DMS79 (cell line): ENCODE measurements around the gene ANKH.
A peak's percentile ranks its signal among the peaks of the same experiment; 100 is the strongest.

Experiments
- DNase-seq: peaks from one replicate; lab custom pipeline; 2025; lab: John Stamatoyannopoulos, UW

Gene ANKH

DNA sequence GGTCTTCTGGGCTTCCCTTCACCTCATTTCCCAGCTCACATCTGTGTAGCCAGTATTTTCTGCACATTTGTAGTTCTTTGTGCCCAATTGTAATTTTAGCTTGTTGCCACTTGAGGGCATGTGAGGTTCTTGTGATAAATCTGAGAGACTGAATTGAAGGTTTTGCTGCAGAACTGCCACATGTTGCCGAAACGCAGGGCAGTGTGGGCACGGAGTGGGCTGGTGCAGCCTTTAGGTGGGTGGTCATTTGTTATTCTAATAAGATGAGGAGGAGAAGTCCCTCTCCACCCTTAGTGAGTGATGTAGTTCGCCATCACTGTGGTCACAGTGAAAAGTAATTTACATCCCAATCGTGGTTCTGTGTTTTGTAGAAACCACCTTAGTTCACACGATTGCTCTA, 185.8 kb downstream of the ANKH start:
- DNase-seq: no peak

DNA sequence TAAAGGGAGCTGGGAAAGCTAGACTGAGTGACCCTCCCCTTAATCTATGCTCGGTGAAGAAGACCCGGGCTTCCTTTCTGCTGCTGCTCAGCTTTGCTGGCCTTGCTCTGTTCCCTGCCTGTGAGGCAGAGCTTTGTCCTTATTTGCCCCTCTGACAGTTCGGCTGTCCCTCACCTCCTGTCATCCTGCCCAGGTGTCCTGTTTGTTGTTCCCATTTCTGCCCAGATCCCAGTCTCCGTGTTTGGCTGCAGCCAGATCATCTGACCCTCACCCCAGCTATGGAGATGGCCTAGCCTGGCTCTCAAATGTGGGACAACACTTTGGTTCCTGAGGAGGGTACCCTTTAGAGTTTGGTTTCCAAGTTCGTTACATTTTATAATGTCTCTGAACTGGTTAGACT, 186.8 kb downstream of the ANKH start:
- no peak for DNase-seq

DNA sequence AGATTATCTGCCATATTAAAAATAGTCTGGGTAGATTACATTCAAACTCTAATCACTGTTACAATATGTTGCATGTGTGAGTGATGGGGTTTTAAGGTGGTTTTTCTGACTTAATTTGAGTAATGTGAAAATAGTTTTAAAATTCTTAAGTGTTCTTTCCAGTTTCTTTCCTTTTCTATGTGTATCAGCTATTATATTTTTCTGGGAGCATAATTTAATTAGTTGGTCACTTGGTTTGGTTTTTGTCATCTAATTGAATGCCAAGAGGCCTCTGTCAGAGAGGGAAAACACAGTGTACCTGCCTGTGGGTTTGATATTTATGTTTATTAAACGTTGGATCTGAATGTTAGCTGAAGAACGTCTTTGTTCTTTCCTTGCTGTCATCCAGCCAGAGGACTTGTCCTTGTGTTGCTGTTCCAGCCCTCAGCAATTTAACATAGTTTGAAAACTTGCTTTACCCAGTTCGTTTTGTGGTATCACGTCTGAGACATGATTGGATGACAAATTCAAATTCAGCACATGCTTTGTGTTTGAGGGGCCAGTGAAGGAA, 187.6 kb downstream of the ANKH start:
- DNase-seq: no peak

- no peak for DNase-seq
Measured at GRCh38 chr5:14681236-14681752, 190.3 kb downstream of the ANKH start.

DNA sequence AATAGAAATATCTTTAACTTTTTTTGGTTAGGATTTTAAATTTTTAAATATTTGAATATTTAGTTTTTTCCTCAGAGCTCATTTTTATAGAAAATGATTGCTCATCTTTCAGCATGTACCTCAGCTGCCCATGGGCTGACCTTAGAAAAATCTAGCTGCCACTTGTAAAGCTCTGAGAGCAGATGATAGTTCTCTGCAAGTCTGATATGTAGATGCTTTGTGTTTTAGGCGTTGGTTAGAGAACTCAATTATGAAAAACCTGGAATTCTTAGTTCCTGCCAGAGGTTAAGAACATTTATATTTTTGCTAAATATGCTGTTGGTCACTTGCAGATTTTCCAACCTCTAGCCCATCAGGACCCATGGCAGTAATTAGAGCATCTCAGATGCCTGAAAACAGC, 192.0 kb downstream of the ANKH start:
- DNase-seq: no peak

GRCh38 chr5:14678773-14679334, 192.7 kb downstream of the ANKH start:
- no peak for DNase-seq

GRCh38 chr5:14676320-14676719, 195.3 kb downstream of the ANKH start:
- DNase-seq: no peak

DNA sequence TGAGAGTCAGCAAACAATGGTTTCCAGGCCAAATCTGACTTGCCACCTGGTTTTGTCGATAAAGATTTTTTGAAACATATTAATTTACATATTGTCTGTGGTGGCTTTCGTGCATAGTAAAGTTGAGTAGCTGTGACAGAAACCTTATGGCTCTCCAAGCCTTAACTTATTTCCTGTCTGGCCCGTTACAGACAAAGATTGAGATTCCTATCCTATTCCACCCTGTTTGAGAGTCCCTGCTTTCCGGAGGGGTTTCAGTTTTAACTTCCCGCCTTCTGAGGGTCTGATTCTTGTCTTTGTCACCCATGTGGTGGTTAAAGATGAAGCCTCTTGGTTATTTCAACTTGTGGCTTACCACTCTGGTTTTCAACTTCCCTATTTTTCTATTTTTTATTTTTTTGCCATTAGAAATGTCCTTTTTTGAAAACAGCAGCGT, 195.7 kb downstream of the ANKH start:
- no peak for DNase-seq

GRCh38 chr5:14674983-14675854, 196.4 kb downstream of the ANKH start:
- peak; percentile 88 for DNase-seq

DNA sequence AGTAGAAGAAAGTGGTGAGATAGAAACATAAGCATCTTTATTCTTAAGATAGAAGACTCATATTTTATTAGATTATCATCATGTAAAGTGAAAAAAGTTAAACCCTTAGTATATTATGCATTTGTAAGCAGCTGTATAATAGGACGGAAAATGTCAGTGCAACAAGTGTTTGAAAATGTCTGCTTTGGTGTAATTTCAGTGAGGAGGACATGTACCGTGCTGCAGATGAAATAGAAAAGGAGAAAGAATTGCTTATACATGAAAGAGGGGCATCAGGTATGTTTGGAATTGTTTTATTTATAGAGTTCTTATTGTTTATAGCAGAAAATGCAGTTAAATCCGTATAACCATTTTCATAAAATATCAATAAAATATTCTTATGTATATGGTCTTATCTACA, 198.1 kb downstream of the ANKH start:
- DNase-seq: no peak

DNA sequence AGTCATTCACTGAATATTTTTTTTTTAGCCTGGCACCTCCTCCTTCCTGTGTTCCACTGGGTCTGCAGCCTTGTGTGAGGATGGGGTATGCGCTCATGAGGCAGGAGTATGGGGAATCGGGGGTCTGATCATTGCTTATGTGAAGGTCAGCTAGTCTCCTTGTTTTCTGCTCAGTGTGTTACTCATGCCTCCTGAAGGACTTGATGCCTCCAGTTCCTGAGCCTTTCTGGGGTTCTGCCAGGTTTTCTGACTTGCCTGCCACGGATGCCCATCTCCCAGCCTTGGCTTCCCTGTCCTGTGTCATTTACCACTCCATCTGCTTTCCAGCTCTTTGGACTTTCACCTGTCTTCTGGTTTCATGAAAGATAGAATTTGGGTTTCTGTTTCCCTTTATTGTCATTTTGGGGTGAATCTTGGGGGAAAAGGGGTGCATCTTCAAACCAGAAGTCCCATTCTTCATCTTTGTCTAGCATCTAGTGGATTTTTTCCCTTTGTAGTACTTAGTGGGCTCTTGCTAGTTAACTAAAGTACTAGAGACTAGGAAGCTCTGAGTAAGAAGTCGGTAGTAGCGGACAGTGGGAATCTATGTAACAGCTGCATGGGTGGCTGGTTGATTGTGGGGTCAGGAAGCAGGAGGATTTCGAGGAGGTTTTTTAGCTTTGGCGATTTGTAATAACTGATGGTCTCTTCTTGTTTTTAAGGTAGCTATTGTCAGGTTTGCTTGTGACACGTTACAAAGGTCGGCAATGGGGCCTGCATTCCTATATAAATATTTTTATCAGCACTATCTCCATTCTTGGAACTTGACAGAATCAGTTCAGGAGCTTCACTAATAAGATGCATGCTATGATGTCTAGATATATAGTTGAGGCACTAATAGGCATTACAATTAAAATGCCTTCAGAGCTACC, 198.8 kb downstream of the ANKH start:
- DNase-seq: no peak

- DNase-seq: no peak
Measured at GRCh38 chr5:14672082-14672481, 199.5 kb downstream of the ANKH start.

DNA sequence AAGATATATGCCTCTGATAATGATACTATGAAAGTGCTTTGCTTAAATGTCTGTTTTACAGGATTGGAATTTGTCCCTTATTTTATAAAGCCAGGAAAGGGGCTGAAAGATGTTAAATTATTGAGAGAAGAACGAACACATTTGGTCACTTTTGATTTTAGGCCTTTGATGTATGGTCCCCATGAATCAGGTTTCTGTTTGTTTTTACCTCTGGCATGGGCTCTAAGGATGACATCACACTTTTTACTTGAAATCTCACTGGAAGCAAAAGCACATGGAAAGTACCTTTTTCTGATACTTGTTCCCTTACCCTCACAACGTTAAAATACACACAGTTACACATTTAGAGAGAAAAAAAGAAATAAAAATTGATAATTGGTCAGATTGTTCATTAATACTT, 200.2 kb downstream of the ANKH start:
- no peak for DNase-seq

DNA sequence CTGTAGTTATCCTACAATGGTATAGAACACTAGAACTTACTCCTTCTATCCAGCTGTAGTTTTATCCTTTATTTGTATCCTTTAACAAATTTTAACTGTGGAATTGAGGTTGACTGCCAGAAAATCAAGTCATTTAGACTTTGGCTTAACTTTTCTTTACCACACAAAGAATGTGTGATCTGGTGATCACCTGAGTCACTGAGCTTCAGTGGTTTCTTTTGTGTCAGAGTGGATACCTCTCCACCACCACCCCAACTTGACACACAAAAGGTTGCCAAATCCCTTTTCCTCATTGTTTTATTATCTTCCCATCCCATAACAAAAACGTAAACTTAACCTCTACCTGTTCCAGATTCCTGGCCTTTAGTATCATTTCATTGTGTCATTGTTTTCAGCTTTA, 201.6 kb downstream of the ANKH start:
- DNase-seq: no peak

GRCh38 chr5:14669415-14669814, 202.2 kb downstream of the ANKH start:
- DNase-seq: no peak

GRCh38 chr5:14668181-14668591, 203.4 kb downstream of the ANKH start:
- DNase-seq: no peak

GRCh38 chr5:14667770-14668169, 203.8 kb downstream of the ANKH start:
- DNase-seq: no peak

DNA sequence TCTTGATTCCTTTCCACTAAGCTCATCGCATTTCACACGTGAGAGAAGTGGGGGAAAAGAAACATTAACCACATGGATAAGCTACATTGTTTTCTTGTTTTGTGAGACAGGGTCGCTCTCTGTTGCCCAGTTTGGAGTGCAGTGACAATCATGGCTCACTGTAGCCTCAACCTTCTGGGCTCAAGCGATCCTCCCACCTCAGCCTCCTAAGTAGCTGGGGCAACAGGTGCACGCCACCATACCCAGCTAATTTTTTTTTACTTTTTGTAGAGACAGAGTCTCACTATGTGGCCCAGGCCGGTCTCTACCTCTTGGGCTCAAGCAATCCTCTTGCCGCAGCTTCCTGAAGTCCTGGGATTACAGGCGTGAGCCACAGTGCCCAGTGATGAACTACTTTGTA, 204.3 kb downstream of the ANKH start:
- DNase-seq: no peak

DNA sequence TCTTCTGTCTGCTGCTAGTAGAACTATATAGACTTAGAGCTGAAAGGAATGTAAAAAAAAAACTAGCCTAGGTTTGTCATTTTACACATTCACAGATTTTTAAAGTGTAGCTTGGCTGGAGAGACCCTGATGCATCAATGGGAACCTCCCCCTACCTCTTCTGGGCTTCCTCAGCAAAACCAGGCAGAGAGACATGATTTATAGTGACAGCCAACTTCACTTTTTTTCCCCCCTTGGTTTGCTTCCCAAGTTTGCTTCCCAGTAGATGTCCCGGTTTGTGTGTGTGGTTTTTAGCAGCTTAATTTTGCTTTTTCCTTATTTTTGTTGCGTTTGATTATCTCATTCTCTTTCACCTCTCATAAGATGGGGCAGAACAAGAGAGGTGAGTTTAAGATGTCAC, 205.2 kb downstream of the ANKH start:
- DNase-seq: no peak

GRCh38 chr5:14665949-14666348, 205.6 kb downstream of the ANKH start:
- no peak for DNase-seq

- no peak for DNase-seq
Measured at GRCh38 chr5:14665101-14665822, 206.3 kb downstream of the ANKH start.
